ENCODE data around the gene CHN2.

The CHN2 gene

DNA sequence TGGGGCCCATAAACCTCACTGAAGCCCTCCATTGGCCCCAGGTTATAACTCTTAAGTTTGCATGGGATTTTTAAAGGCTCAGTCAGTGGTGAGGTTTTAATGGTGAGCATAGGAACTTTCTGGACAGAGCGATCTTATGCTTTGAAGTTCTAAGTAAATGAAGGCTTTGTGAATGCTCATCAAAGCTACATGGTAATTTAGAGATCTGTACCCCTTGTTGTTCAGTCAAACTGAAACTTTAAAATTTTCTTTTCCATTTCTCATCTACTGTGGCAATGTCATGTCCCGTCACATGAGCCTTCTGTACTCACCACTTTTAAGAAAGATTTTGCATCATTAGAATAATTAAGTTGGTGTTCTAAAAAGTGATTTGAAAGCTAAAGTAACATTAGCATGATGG, 39.9 kb downstream of the CHN2 start:
- FAIRE-seq (no peak), DNase-seq (ENCODE audit: insufficient read length, low spot score) (no peak)
- TF ChIP-seq POLR2AphosphoS5 (IDR thresholded peaks at IDR 0.05; ENCODE audit: low read depth, low read length) (no peak), PAX5 (IDR thresholded peaks at IDR 0.05; ENCODE audit: insufficient read depth, low read length, severe bottlenecking) (no peak), POU2F2 (IDR thresholded peaks at IDR 0.05; ENCODE audit: low read depth, low read length) (no peak), POLR2A (IDR thresholded peaks at IDR 0.05; ENCODE audit: low read depth, low read length) (no peak), SPI1 (IDR thresholded peaks at IDR 0.05; ENCODE audit: low read depth, low read length) (no peak), TAF1 (IDR thresholded peaks at IDR 0.05; ENCODE audit: low read depth, low read length) (no peak)

- no peak for DNase-seq (ENCODE audit: insufficient read length, low spot score)
- FAIRE-seq: no peak
- TF ChIP-seq POLR2A (IDR thresholded peaks at IDR 0.05; ENCODE audit: low read depth, low read length) (no peak), POU2F2 (IDR thresholded peaks at IDR 0.05; ENCODE audit: low read depth, low read length) (no peak), TAF1 (IDR thresholded peaks at IDR 0.05; ENCODE audit: low read depth, low read length) (no peak), PAX5 (IDR thresholded peaks at IDR 0.05; ENCODE audit: insufficient read depth, low read length, severe bottlenecking) (no peak), SPI1 (IDR thresholded peaks at IDR 0.05; ENCODE audit: low read depth, low read length) (no peak), POLR2AphosphoS5 (IDR thresholded peaks at IDR 0.05; ENCODE audit: low read depth, low read length) (no peak)
Measured at GRCh38 chr7:29236071-29236580, 41.6 kb downstream of the CHN2 start.

GRCh38 chr7:29236649-29237048, 42.1 kb downstream of the CHN2 start:
- no peak for DNase-seq (ENCODE audit: insufficient read length, low spot score)
- FAIRE-seq: no peak
- no peak for TF ChIP-seq TAF1 (IDR thresholded peaks at IDR 0.05; ENCODE audit: low read depth, low read length)
- no peak for TF ChIP-seq SPI1 (IDR thresholded peaks at IDR 0.05; ENCODE audit: low read depth, low read length)
- TF ChIP-seq POLR2A (IDR thresholded peaks at IDR 0.05; ENCODE audit: low read depth, low read length): no peak
- TF ChIP-seq POLR2AphosphoS5 (IDR thresholded peaks at IDR 0.05; ENCODE audit: low read depth, low read length): no peak
- TF ChIP-seq POU2F2 (IDR thresholded peaks at IDR 0.05; ENCODE audit: low read depth, low read length): no peak
- TF ChIP-seq PAX5 (IDR thresholded peaks at IDR 0.05; ENCODE audit: insufficient read depth, low read length, severe bottlenecking): no peak

GRCh38 chr7:29237489-29237888, 42.9 kb downstream of the CHN2 start:
- no peak for FAIRE-seq
- TF ChIP-seq POLR2A (IDR thresholded peaks at IDR 0.05; ENCODE audit: low read depth, low read length) (no peak), POLR2AphosphoS5 (IDR thresholded peaks at IDR 0.05; ENCODE audit: low read depth, low read length) (no peak), SPI1 (IDR thresholded peaks at IDR 0.05; ENCODE audit: low read depth, low read length) (no peak), PAX5 (IDR thresholded peaks at IDR 0.05; ENCODE audit: insufficient read depth, low read length, severe bottlenecking) (no peak), TAF1 (IDR thresholded peaks at IDR 0.05; ENCODE audit: low read depth, low read length) (no peak), POU2F2 (IDR thresholded peaks at IDR 0.05; ENCODE audit: low read depth, low read length) (no peak)
- no peak for DNase-seq (ENCODE audit: insufficient read length, low spot score)

DNA sequence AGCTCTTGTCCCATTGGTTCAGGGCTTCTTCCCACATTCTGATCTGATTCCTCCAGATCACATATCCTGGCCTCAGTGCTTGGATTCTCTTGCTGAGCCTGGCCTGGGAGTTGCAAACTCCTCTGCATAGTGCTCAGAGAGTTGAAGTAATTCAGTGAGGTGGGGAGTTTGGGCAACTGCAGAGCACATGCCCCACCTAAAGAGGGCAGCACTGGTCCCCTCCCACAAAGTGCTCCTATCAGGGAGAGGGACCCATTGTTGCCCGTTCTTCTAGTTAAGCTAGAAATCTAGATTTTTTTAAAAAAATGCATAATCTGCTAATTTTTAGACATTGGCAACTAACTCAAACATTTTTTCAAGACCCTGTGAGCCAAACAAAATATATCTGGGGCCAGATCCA, 45.1 kb downstream of the CHN2 start:
- FAIRE-seq (no peak), DNase-seq (ENCODE audit: insufficient read length, low spot score) (no peak)
- TF ChIP-seq POLR2A (IDR thresholded peaks at IDR 0.05; ENCODE audit: low read depth, low read length): no peak
- TF ChIP-seq PAX5 (IDR thresholded peaks at IDR 0.05; ENCODE audit: insufficient read depth, low read length, severe bottlenecking): no peak
- TF ChIP-seq POU2F2 (IDR thresholded peaks at IDR 0.05; ENCODE audit: low read depth, low read length): no peak
- no peak for TF ChIP-seq SPI1 (IDR thresholded peaks at IDR 0.05; ENCODE audit: low read depth, low read length)
- TF ChIP-seq POLR2AphosphoS5 (IDR thresholded peaks at IDR 0.05; ENCODE audit: low read depth, low read length): no peak
- no peak for TF ChIP-seq TAF1 (IDR thresholded peaks at IDR 0.05; ENCODE audit: low read depth, low read length)

DNA sequence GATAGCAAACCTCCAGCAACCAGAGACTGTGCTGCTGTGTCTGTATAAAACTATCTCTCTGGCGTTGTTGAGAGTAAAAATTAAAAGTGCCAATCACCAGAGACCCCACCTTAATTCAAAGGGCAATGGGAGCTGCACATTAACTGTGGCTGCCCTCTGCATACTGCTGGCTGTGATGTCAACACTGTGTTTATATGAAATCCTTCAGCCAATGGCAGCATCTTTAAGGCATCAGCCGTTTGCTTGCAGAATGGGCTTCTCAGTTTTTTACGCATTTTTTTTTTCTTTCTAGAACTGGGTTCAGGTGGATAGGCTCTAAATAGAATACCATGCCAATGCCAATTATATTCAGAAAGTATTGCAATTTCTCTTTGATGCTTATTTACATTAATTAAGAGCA, 47.7 kb downstream of the CHN2 start:
- no peak for FAIRE-seq
- DNase-seq (ENCODE audit: insufficient read length, low spot score): no peak
- TF ChIP-seq POU2F2 (IDR thresholded peaks at IDR 0.05; ENCODE audit: low read depth, low read length): no peak
- TF ChIP-seq PAX5 (IDR thresholded peaks at IDR 0.05; ENCODE audit: insufficient read depth, low read length, severe bottlenecking): no peak
- TF ChIP-seq POLR2AphosphoS5 (IDR thresholded peaks at IDR 0.05; ENCODE audit: low read depth, low read length): no peak

GRCh38 chr7:29243910-29244655, 49.5 kb downstream of the CHN2 start:
- TF ChIP-seq POLR2A (IDR thresholded peaks at IDR 0.05; ENCODE audit: low read depth, low read length) (no peak), POLR2AphosphoS5 (IDR thresholded peaks at IDR 0.05; ENCODE audit: low read depth, low read length) (no peak)
- DNase-seq (ENCODE audit: insufficient read length, low spot score) (no peak), FAIRE-seq (no peak)

GRCh38 chr7:29247224-29247962, 52.8 kb downstream of the CHN2 start:
- DNase-seq (ENCODE audit: insufficient read length, low spot score) (no peak), FAIRE-seq (no peak)
- TF ChIP-seq POLR2AphosphoS5 (IDR thresholded peaks at IDR 0.05; ENCODE audit: low read depth, low read length): no peak
- no peak for TF ChIP-seq PAX5 (IDR thresholded peaks at IDR 0.05; ENCODE audit: insufficient read depth, low read length, severe bottlenecking)
- TF ChIP-seq POU2F2 (IDR thresholded peaks at IDR 0.05; ENCODE audit: low read depth, low read length): no peak
- no peak for TF ChIP-seq SPI1 (IDR thresholded peaks at IDR 0.05; ENCODE audit: low read depth, low read length)

- FAIRE-seq (no peak), DNase-seq (ENCODE audit: insufficient read length, low spot score) (no peak)
- TF ChIP-seq POU2F2 (IDR thresholded peaks at IDR 0.05; ENCODE audit: low read depth, low read length) (no peak), POLR2A (IDR thresholded peaks at IDR 0.05; ENCODE audit: low read depth, low read length) (no peak), SPI1 (IDR thresholded peaks at IDR 0.05; ENCODE audit: low read depth, low read length) (no peak), PAX5 (IDR thresholded peaks at IDR 0.05; ENCODE audit: insufficient read depth, low read length, severe bottlenecking) (no peak), POLR2AphosphoS5 (IDR thresholded peaks at IDR 0.05; ENCODE audit: low read depth, low read length) (no peak), TAF1 (IDR thresholded peaks at IDR 0.05; ENCODE audit: low read depth, low read length) (no peak)
Measured at GRCh38 chr7:29247963-29248236, 53.3 kb downstream of the CHN2 start.
